GM08714 (cell line): ENCODE data around the gene KIFC3.

Source experiments
- H3K4me3 ChIP-seq: fragments of 200-500 bp; sonication (Bioruptor generic); 2 replicates; pipeline ENCODE4 v1.5.1; 2014; ENCODE audit warnings: mild to moderate bottlenecking, low read length, inconsistent platforms
- ZNF274 ChIP-seq: IDR thresholded peaks from 2 replicates; pipeline ENCODE4 v1.6.1; 2012; ENCODE audit warnings: mild to moderate bottlenecking, low read depth, low read length

Gene KIFC3

DNA sequence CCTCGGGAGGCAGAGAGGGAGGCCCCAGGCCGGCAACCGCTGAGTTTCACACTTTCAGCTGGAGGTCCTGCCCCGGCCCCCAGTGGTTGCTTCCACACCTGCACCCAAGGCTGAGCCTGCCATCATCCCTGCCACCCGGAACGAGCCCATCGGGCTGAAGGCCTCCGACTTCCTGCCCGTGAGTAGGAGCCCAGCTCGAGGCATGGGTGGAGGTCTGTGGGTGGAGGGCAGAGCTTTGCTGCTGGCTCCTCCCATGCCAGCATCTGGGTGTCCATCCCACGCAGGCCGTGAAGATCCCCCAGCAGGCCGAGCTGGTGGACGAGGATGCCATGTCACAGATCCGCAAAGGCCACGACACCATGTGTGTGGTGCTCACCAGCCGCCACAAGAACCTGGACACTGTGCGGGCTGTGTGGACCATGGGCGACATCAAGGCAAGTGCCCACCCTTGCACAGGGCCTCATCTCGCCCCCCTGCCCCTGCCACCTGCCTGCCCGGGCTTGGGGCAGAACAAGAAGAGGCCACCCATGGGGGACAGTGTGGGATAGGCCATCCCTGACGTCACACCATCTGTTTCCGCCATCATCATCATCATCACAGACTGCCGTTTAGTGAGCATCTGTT is 47.1 kb downstream of the KIFC3 start:
- no peak overlapping the region for H3K4me3 ChIP-seq
- TF ChIP-seq ZNF274: no peak

DNA sequence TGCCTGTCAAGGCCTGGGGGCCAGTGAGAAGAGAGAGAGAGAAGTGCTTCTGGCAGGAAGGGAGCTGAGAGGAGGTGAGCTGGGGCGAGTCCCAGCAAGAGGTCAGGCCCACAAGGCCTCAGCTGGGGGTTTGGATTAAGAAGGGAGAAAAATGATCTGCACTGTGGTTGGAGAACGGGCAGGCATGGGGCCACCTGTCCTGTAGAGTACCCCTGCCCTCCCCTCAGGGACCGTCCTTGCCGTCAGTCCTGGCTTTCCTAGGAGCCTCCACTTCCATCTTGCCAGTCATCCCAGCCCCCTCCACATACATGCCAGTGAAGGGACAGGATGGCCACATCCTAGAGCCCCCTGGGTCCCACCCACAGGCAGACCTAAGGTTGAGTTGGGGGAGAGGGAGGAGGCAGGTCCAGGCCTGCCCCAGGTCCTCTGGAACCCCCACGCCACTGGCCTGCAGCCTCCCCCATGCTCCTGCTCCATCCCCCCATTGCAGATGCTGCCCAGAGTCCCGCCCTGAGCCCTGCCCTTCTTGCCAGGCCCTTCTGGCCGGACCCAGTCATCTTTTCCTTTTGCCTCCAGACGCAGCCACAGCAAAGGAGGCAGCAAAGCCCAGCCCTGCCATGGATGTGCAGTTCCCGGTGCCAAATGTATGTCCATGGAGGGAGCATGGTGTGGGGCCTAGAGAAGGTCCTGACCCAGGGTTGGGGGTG is 47.8 kb downstream of the KIFC3 start:
- no peak overlapping the region for H3K4me3 ChIP-seq
- no peak for TF ChIP-seq ZNF274

DNA sequence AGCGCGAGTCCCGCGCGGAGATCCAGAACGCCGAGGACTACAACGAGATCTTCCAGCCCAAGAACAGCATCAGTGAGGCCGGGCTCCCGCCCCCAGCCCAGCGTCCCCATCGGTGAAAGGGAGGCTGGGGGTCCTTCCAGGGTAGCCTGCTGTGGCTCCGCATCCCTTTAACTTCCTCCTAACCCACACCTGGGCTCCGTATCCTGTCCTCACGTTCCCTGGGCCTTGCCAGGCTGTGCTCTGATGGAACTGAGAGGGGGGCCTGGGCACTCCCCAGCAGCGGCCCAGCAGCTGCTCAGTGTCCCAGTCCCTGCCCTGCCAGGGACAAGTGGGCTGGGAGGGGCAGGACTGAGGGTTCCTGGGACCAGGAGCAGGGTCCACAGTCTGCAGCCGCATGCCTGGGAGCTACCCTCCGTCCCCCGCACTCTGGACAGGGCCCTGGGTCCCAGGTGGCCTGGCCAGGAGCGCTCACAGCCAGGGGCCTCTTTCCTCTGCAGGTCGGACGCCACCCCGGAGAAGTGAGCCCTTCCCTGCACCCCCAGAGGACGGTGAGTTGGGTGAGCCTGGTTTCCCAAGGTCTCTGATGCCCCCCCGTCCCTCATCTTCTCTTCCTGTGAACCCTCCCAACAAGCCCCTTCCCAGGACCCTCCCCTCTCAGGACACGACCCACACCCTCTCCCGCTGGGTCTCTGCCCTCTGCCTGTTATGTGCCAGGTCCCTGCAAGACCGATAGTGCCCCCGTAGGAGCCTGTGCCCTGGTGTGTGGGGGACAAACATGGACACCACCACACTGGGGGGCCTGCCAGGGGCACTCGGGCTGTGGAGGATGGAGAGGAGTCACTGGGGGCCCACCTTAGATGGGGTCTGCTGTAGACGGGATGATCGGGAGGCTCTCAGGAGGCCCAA is 48.6 kb downstream of the KIFC3 start:
- H3K4me3 ChIP-seq: no peak overlapping the region
- no peak for TF ChIP-seq ZNF274

- no peak for TF ChIP-seq ZNF274
- H3K4me3 ChIP-seq: no peak overlapping the region
These were observed 49.5 kb downstream of the KIFC3 start for GRCh38 chr16:57752581-57753447.

DNA sequence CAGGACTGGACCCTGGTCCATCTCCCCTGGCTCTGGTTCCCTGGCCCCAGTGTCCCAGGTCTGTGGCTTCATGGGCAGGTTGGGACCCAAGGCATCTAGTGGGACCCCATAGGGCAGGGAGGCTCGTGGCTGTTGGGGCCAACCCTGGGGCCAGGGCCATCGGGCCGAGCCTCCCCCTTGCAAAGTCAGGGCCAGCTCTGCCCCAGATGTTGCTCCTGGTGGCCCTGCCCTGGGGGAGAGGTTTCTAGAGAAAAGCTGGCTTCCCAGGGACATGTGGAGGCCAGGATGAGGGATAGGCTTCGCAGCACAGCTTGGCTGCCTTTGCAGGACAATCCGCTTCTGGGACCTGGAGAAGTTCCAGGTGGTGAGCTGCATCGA is 50.1 kb downstream of the KIFC3 start:
- TF ChIP-seq ZNF274: no peak
- no peak overlapping the region for H3K4me3 ChIP-seq

GRCh38 chr16:57751539-57752202 is 50.6 kb downstream of the KIFC3 start:
- H3K4me3 ChIP-seq: no peak overlapping the region
- no peak for TF ChIP-seq ZNF274

DNA sequence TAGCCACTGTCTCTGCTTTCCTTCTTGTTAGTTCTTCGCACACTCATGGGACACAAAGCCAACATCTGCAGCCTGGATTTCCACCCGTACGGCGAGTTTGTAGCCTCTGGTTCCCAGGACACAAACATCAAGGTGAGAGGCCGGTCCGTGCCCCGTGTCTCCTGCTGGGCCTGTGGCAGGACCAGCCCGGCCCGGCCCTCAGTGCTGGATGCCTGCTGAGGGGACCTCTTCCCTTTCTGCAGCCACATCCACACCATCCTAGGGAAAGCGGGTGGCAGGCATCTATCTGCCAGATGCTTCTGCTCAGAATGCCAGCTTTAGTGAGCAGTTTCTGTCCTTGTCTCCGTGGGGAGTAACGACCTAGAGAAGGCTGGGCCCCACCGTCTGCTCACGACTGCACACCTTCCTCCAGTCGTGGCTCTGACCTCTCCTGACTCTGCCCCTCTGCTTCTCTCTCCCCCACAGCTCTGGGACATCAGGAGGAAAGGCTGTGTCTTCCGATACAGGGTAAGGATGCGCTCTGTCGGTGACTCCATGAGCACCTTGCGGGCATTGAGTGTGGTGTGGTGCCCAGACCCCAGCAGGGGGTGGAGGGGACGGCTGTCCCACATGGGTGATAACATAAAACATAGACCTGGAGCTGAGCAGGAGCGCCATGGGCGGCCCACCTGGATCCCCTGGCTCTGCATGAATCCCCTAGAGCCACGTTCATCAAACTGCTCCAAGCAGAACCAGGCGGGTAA is 51.3 kb downstream of the KIFC3 start:
- TF ChIP-seq ZNF274: no peak
- no peak overlapping the region for H3K4me3 ChIP-seq

DNA sequence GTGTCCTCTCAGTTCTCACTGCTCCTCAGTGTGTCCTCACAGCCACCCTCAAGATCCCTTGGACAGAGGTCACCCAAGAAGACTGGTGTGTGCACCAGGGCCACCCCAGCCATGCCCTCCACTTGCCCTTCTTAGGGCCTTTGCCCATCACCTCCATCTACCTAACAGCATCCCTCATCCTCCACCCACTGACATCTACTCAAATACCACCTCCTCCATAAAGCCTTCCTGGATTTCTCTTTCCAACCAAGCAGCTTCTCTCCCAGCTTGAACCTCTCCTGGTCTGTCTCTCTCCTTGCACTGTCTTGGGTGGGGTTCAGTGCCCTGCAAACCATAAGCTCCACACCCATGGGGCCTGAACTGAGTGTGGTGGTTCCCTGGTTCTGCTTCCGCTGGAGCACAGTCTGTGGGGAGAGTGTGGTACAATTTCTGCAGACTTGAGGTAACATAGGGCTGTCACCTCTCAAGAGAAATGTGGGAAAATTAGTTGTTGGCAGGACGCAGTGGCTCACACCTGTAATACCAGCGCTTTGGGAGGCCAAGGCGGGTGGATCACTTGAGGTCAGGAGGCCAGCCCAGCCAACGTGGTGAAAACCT is 52.3 kb downstream of the KIFC3 start:
- no peak for TF ChIP-seq ZNF274
- no peak overlapping the region for H3K4me3 ChIP-seq

DNA sequence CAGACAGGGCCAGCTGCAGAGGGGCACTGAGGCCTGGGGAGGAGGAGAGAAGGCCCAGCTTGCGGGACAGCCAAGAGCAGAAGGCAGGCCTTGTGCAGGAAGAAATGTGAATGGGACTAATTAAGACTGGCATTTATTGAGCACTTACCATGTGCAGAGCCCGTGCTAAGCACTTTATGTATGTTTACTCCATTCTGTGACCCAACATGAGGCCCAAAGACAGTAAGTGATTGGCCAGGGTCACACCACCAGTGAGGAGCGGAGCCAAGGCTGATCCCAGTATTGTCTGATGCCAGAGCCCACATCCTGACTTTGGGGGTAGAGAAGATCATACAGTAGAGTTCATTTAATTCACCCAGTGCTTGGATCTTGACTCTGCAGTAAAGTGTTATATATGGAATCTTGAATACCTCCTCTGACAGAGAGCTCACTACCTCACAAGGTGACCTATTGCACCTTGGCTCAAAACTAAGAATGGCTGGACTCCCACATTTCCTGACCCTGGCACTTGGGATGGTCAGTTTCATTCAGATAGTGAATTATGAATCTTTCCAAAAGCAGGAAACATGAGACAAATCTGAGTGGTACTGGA is 53.1 kb downstream of the KIFC3 start:
- H3K4me3 ChIP-seq: no peak overlapping the region
- TF ChIP-seq ZNF274: no peak

GRCh38 chr16:57748596-57748995 is 53.7 kb downstream of the KIFC3 start:
- no peak overlapping the region for H3K4me3 ChIP-seq
- TF ChIP-seq ZNF274: no peak

DNA sequence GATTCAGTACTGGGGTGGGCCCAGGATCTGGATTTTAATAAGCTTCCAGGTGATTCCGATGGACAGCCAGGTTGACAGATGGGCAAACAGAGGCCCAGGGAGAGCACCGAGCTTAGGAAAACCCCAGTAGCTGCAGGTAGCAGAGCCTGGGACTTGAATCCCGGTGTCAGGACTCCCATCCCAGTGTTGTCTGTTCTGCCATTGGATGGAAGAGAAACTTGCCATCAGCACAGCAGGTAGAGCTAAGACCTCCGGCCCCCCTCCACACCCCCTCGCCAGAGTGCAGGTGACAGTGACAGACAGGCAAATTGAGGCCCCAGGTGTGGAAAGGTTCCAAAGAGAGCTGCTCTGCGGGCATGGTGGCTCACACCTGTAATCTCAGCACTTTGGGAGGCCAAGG is 54.3 kb downstream of the KIFC3 start:
- no peak for TF ChIP-seq ZNF274
- H3K4me3 ChIP-seq: no peak overlapping the region

- H3K4me3 ChIP-seq: no peak overlapping the region
- no peak for TF ChIP-seq ZNF274
These were observed 54.8 kb downstream of the KIFC3 start for GRCh38 chr16:57747496-57747895.
